ENCODE measurements around the gene RNU7-1. TPM values are rescaled to one million over a fixed set of nuclear protein-coding genes. Genes with fewer than 3 reads are reported as not detected.

Gene RNU7-1
- total RNA-seq, 1 donor from 2014 or later: not detected

DNA sequence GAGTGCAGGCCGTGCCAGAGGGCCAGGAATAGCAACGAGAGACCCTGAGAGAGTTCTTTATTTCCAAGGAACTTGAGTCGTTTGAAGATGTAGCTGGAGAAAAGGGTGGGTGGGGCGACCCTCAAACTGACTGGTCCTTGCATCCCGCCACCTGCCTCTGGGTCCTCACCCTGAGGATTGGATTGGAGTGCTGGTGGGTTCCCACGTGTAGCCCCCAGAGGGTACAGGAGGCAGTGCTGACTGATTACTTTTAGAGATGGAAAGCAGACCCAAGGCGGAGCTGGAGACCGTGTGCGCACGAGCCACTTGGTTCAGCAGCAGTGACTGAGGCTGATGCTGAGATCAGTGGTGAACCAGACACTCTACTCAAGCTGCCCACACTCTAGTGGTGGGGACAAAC lies 34.0 kb downstream of the RNU7-1 start:
- intact Hi-C loops (cut with micrococcal nuclease): no loop called here
- no peaks in the 10 kb centered on the region for H3K9me3 Mint-ChIP-seq
- peaks cover 87% of the 10 kb centered on the region for H3K36me3 Mint-ChIP-seq (ENCODE audit: low read depth)

DNA sequence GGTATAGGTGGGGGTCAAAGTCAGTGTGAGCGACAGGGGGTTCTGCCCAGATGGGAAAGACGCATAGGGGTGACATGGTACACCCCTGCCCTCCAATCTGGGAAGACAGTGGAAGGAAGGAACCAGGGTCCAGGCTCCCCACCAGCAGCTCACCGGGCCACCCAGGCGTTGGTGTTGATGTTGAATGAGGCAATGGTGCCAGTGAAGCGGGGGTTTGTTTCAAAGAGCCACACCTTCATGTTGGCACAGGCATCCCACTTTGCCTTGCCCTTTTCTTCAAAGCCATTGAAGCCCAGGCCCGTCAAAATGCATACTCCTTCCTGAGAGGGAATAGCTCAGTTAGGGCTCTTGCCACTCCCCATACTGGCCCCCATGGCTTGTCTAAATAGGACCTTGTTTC lies 34.6 kb downstream of the RNU7-1 start:
- H3K27ac Mint-ChIP-seq: no peak overlapping the region
- no peak for DNase-seq (ENCODE audit: low spot score)
- H3K9me3 Mint-ChIP-seq: no peaks in the 10 kb centered on the region
- no peaks in the 10 kb centered on the region for H3K27me3 Mint-ChIP-seq (ENCODE audit: low read depth)
- no peak overlapping the region for H3K4me3 Mint-ChIP-seq (ENCODE audit: low read depth)
- H3K4me1 Mint-ChIP-seq (ENCODE audit: low read depth): peaks cover 2% of the 10 kb centered on the region
- intact Hi-C loops (cut with micrococcal nuclease): no loop called here
- peaks cover 86% of the 10 kb centered on the region for H3K36me3 Mint-ChIP-seq (ENCODE audit: low read depth)

More for the DNA sequence above, 34.0 kb downstream of the RNU7-1 start:
- no peaks in the 10 kb centered on the region for H3K27me3 Mint-ChIP-seq (ENCODE audit: low read depth)
- peaks cover 4% of the 10 kb centered on the region for H3K4me1 Mint-ChIP-seq (ENCODE audit: low read depth)
- no peak for DNase-seq (ENCODE audit: low spot score)
- H3K27ac Mint-ChIP-seq: no peak overlapping the region
- no peak overlapping the region for H3K4me3 Mint-ChIP-seq (ENCODE audit: low read depth)

DNA sequence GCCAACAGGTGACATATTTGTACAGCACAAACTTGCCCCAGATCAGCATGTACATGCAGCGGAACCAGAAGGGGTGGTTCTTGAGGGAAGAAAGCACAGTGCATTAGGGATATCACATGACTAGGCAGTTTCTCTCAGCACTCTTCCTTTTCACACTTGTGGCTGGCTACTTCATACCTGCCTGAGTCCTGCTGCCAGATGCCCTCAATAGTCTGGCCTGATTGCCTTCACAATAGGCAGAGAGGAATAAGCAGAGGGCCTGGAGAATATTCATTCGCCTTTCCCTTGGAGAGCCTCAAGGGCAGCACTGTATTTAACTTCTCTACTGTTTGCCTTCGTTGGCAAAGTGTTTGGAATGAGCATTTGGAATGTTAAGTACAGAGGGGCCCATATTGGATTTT lies 35.0 kb downstream of the RNU7-1 start:
- H3K27ac Mint-ChIP-seq: no peak overlapping the region
- intact Hi-C loops (cut with micrococcal nuclease): no loop called here
- H3K4me3 Mint-ChIP-seq (ENCODE audit: low read depth): no peak overlapping the region
- peaks cover 85% of the 10 kb centered on the region for H3K36me3 Mint-ChIP-seq (ENCODE audit: low read depth)
- DNase-seq (ENCODE audit: low spot score): no peak
- H3K9me3 Mint-ChIP-seq: no peaks in the 10 kb centered on the region
- peaks cover 2% of the 10 kb centered on the region for H3K4me1 Mint-ChIP-seq (ENCODE audit: low read depth)
- no peaks in the 10 kb centered on the region for H3K27me3 Mint-ChIP-seq (ENCODE audit: low read depth)

DNA sequence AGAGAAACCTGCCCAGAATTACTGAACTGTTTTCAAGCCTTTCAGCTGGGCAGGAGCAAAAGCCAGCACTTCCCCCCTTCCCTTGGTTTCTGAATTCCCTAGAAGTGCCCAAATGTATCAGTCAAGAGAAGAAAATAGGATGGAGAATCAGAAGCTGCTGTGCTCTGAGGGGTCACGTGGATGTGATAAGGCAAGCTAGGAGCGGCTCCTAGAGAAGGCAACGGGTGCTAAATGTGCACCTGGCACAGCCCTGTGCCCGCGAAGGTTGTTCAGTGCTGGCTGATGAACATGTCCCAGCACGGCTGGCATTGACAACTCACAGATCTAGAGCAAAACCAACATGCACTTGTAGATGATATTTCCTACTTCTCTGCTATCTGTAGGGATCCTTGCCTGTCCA lies 35.4 kb downstream of the RNU7-1 start:
- no peaks in the 10 kb centered on the region for H3K9me3 Mint-ChIP-seq
- no peak overlapping the region for H3K27ac Mint-ChIP-seq
- no peak for DNase-seq (ENCODE audit: low spot score)
- peaks cover 85% of the 10 kb centered on the region for H3K36me3 Mint-ChIP-seq (ENCODE audit: low read depth)
- peaks cover 2% of the 10 kb centered on the region for H3K4me1 Mint-ChIP-seq (ENCODE audit: low read depth)
- no peaks in the 10 kb centered on the region for H3K27me3 Mint-ChIP-seq (ENCODE audit: low read depth)
- H3K4me3 Mint-ChIP-seq (ENCODE audit: low read depth): no peak overlapping the region
- intact Hi-C loops (cut with micrococcal nuclease): no loop called here

DNA sequence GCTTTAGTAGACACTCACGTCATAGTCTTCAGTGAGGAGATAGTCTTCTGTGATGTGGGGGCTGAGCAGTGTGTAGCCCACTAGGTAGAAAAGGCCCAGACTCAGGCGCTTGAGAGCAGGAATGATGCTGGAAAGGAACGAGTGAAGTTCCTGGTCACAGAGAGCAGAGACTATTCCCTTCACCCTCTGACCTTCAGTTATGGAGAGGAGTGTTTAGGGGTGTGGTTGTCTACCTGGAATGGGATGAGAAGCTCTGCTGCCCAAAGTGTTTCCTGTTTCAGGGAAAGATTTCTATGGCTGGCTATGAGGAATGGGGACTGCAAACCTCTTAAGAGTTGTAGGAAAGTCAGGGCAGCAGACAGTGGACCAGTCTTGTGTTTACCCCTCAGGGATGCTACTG lies 35.8 kb downstream of the RNU7-1 start:
- no peak for DNase-seq (ENCODE audit: low spot score)
- Mint-ChIP-seq H3K27ac (no peak overlapping the region), H3K27me3 (ENCODE audit: low read depth) (no peaks in the 10 kb centered on the region), H3K36me3 (ENCODE audit: low read depth) (peaks cover 80% of the 10 kb centered on the region), H3K4me3 (ENCODE audit: low read depth) (no peak overlapping the region), H3K4me1 (ENCODE audit: low read depth) (peaks cover 1% of the 10 kb centered on the region), H3K9me3 (no peaks in the 10 kb centered on the region)
- intact Hi-C loops (cut with micrococcal nuclease): no loop called here

DNA sequence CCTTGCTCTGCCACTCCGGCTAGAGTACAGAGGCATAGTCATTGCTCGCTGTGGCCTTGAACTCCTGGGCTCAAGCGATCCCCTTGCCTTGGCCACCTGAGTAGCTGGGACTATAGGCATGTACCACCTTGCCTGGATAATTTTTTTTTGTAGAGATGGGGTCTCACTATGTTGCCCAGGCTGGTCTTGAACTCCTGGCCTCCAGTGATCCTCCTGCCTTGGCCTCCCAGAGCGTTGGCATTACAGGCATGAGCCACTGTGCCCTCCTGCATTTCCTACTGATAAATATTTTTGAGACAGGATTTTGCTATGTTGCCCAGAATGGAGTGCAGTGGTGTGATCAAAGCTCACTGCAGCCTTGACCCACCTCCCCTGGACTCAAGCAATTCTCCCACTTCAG lies 36.5 kb downstream of the RNU7-1 start:
- H3K9me3 Mint-ChIP-seq: no peaks in the 10 kb centered on the region
- intact Hi-C loops (cut with micrococcal nuclease): no loop called here
- H3K4me3 Mint-ChIP-seq (ENCODE audit: low read depth): no peak overlapping the region
- H3K27ac Mint-ChIP-seq: no peak overlapping the region
- no peaks in the 10 kb centered on the region for H3K4me1 Mint-ChIP-seq (ENCODE audit: low read depth)
- no peaks in the 10 kb centered on the region for H3K27me3 Mint-ChIP-seq (ENCODE audit: low read depth)
- peaks cover 74% of the 10 kb centered on the region for H3K36me3 Mint-ChIP-seq (ENCODE audit: low read depth)
- DNase-seq (ENCODE audit: low spot score): no peak

DNA sequence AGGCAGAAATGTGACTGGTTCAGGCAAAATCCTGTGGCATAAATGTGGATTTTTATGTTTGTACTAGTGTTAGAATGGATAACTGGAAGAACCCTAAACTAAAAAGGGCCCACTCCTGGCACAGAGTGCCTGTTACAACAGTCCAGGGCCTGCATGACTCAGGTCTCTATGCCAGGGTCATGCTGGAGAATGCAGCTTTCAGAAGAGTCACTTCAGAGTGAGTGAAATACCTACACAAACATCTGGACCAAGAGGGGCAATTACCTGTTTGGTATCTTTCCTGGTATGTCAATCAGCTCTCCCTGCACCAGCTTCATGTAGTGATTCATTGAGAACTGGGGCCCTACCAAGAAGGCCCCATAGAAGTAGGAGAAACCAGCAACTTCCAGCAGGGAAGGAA lies 37.1 kb downstream of the RNU7-1 start:
- peaks cover 68% of the 10 kb centered on the region for H3K36me3 Mint-ChIP-seq (ENCODE audit: low read depth)
- intact Hi-C loops (cut with micrococcal nuclease): no loop called here

DNA sequence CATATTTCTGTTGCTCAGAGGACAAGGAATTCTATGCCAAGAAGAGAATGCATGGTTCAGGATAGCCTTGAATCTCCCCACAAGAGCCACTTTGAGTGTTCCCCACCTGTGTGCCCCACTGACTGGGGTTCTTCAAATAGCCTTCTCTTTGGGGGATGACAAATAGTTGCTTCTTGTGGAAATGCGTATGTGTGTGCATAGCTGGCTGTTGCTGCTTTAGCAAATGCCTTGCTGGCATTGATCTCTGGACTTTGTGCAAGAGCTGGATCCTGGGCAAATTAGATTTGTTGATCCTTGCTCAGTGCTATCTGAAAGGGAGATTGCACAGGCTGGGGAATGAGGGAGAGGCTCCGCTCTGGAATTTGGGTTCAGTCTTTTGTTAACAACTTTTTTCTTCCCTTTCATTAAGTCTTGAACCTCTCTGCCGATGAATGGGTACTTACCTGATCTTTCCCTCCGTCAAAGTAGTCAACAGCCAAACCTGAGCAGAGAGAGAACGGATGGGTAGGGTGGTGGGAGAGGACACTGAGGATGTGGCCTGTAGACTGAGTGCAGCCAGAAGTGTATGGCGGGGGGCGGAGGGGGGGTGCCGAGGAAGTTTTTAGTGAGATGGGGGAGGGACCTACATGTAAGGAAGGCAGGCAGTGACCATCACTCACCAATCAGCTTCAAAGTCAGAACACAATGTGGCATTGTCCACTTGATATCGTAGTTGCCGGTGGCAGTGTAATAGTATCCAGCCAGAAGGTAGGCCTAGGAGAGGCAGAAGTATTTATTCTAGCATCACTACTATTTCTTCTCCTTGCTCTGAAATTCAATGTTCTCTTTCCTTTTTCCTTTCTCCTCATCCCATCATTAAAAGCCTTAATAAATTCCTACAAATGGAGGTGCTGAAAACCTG lies 37.8 kb downstream of the RNU7-1 start:
- DNase-seq (ENCODE audit: low spot score): no peak
- H3K4me1 Mint-ChIP-seq (ENCODE audit: low read depth): no peaks in the 10 kb centered on the region
- intact Hi-C loops (cut with micrococcal nuclease): loop anchor here (1.0 kb wide), 1 partner anchor 18 kb away; no protein-coding TSS in a partner anchor
- peaks cover 66% of the 10 kb centered on the region for H3K36me3 Mint-ChIP-seq (ENCODE audit: low read depth)
- no peak overlapping the region for H3K27ac Mint-ChIP-seq
- no peaks in the 10 kb centered on the region for H3K27me3 Mint-ChIP-seq (ENCODE audit: low read depth)
- H3K4me3 Mint-ChIP-seq (ENCODE audit: low read depth): no peak overlapping the region
- H3K9me3 Mint-ChIP-seq: no peaks in the 10 kb centered on the region

More for the DNA sequence above, 37.1 kb downstream of the RNU7-1 start:
- Mint-ChIP-seq H3K27ac (no peak overlapping the region), H3K4me1 (ENCODE audit: low read depth) (no peaks in the 10 kb centered on the region), H3K4me3 (ENCODE audit: low read depth) (no peak overlapping the region), H3K27me3 (ENCODE audit: low read depth) (no peaks in the 10 kb centered on the region), H3K9me3 (no peaks in the 10 kb centered on the region)
- DNase-seq (ENCODE audit: low spot score): no peak

DNA sequence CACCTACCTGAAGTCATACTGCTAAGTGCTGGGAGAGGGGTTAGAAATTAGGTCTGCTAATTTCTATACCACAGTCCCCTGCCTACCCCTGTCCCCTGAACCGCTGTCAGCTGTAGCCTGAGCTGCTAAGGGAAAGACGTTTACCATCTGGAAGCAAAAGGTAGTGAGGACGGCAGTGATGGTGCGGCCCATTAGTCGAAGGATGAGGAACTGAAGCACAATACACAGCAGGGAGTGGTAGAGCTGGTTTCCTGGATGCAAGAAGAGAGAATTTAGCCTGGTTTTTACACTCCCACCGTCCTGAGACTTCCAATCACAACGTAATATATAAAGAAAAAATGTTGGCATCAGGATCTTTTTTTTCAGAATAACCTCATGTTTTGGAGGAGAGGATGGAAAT lies 38.9 kb downstream of the RNU7-1 start:
- H3K4me1 Mint-ChIP-seq (ENCODE audit: low read depth): no peaks in the 10 kb centered on the region
- no peak overlapping the region for H3K27ac Mint-ChIP-seq
- H3K27me3 Mint-ChIP-seq (ENCODE audit: low read depth): no peaks in the 10 kb centered on the region
- intact Hi-C loops (cut with micrococcal nuclease): loop anchor here (1.0 kb wide), 1 partner anchor 17 kb away; no protein-coding TSS in a partner anchor
- no peak overlapping the region for H3K4me3 Mint-ChIP-seq (ENCODE audit: low read depth)
- no peaks in the 10 kb centered on the region for H3K9me3 Mint-ChIP-seq
- no peak for DNase-seq (ENCODE audit: low spot score)
- H3K36me3 Mint-ChIP-seq (ENCODE audit: low read depth): peaks cover 59% of the 10 kb centered on the region

DNA sequence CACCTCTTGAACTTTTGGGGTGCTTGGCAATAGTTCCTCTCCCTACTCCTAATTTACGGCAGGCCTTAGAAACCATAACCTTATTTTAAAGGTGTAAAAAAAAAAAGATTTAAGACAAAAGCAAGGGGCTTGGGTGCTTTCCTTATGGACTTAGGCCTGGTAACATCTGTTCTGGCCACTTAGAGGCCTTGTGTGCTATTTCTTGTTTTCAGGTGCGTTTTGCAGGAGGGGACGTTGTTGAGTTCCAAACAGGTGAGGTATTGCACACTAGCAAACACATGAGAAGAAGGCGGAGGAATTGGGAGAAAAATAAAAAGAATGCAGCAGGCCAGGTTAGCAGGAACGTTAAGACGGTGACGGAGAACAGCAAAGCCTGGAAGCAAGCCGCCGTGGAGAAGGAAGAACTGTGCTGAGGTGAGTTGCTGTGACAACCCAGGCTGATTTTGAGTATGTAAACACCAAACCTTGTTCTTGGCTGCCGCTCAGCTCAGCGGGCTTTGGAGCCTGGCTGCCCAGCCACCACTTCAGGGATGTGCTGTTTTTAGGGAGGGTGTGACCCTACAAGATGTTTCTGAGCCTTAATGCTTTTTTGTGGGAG lies 44.4 kb downstream of the RNU7-1 start:
- Mint-ChIP-seq H3K36me3 (ENCODE audit: low read depth) (peaks cover 50% of the 10 kb centered on the region), H3K27ac (no peak overlapping the region), H3K4me3 (ENCODE audit: low read depth) (no peak overlapping the region), H3K9me3 (no peaks in the 10 kb centered on the region), H3K4me1 (ENCODE audit: low read depth) (no peaks in the 10 kb centered on the region), H3K27me3 (ENCODE audit: low read depth) (no peaks in the 10 kb centered on the region)
- intact Hi-C loops (cut with micrococcal nuclease): no loop called here
- DNase-seq (ENCODE audit: low spot score): no peak

Other genes starting within 250 kb of the RNU7-1 start
- 0.18 TPM in 1 of 2 replicates, not detected in the other for gene PIANP, start 243.0 kb upstream of the RNU7-1 start, total RNA-seq
- gene COPS7A, start 219.8 kb upstream of the RNU7-1 start, total RNA-seq: 33.0 and 35.6 TPM in 2 replicates
- gene MLF2, start 190.7 kb upstream of the RNU7-1 start, total RNA-seq: 162 and 172 TPM in 2 replicates
- 235 and 262 TPM in 2 replicates for gene PTMS, start 177.5 kb upstream of the RNU7-1 start, total RNA-seq
- gene LAG3, start 171.3 kb upstream of the RNU7-1 start, total RNA-seq: 215 and 223 TPM in 2 replicates
- 354 and 368 TPM in 2 replicates for gene CD4, start 154.3 kb upstream of the RNU7-1 start, total RNA-seq
- 0.11 and 0.30 TPM in 2 replicates for gene GPR162, start 122.0 kb upstream of the RNU7-1 start, total RNA-seq
- gene P3H3, start 115.4 kb upstream of the RNU7-1 start, total RNA-seq: 5.2 and 5.3 TPM in 2 replicates
- gene GNB3, start 102.9 kb upstream of the RNU7-1 start, total RNA-seq: 1.2 and 1.3 TPM in 2 replicates
- 41.6 and 42.1 TPM in 2 replicates for gene CDCA3, start 92.5 kb upstream of the RNU7-1 start, total RNA-seq
- gene USP5, start 91.7 kb upstream of the RNU7-1 start, total RNA-seq: 133 and 134 TPM in 2 replicates
- gene TPI1, start 76.3 kb upstream of the RNU7-1 start, total RNA-seq: 1,708 and 1,711 TPM in 2 replicates
- 3.7 and 4.1 TPM in 2 replicates for gene SPSB2, start 70.5 kb upstream of the RNU7-1 start, total RNA-seq
- 4.7 and 6.6 TPM in 2 replicates for gene LRRC23, start 39.0 kb upstream of the RNU7-1 start, total RNA-seq
- 230 and 235 TPM in 2 replicates for gene ENO2, start 29.2 kb upstream of the RNU7-1 start, total RNA-seq
- gene ATN1, start 15.9 kb upstream of the RNU7-1 start, total RNA-seq: 66.8 and 70.5 TPM in 2 replicates
- 158 and 173 TPM in 2 replicates for gene C12orf57, start 206 bp downstream of the RNU7-1 start, total RNA-seq
- 250 and 252 TPM in 2 replicates for gene PTPN6, start 7.5 kb downstream of the RNU7-1 start, total RNA-seq
- 381 and 391 TPM in 2 replicates for gene PHB2, start 26.8 kb downstream of the RNU7-1 start, total RNA-seq
- 104 and 112 TPM in 2 replicates for gene EMG1, start 27.1 kb downstream of the RNU7-1 start, total RNA-seq
- 30.9 and 34.0 TPM in 2 replicates for gene LPCAT3, start 74.7 kb downstream of the RNU7-1 start, total RNA-seq
- 2.5 and 2.6 TPM in 2 replicates for gene C1S, start 116.9 kb downstream of the RNU7-1 start, total RNA-seq
- 1.5 and 2.5 TPM in 2 replicates for gene C1R, start 148.6 kb downstream of the RNU7-1 start, total RNA-seq
- gene C1RL, start 165.4 kb downstream of the RNU7-1 start, total RNA-seq: 20.2 and 28.7 TPM in 2 replicates
- gene RBP5, start 185.1 kb downstream of the RNU7-1 start, total RNA-seq: 1.2 TPM in 1 of 2 replicates, not detected in the other
- gene CLSTN3, start 186.6 kb downstream of the RNU7-1 start, total RNA-seq: 57.8 and 60.7 TPM in 2 replicates
- 26.4 and 28.3 TPM in 2 replicates for gene PEX5, start 245.9 kb downstream of the RNU7-1 start, total RNA-seq

Measured in activated T-helper 2 cell treated with anti-CD3 and anti-CD28 coated beads, Interferon-gamma antibody, Interleukin-2, Interleukin-4, amounts not matched to agents 10 μg/mL and 5 μg/mL and 100 μg/mL, durations not matched to agents 14 hours and 24 hours and 36 hours (primary cell).